Spleen (tissue), 11 donors: Measurements from ENCODE around the gene S100A13. TPM values are rescaled to one million over a fixed set of nuclear protein-coding genes. Genes with fewer than 3 reads are reported as not detected.

ENCODE experiments used
- DNase-seq: peaks from one replicate; pipeline ENCODE4 v3.0.0-alpha.2; 2020
- H3K27ac ChIP-seq, 8 donors: fragments of 200-600 bp; sonication (generic) in 7 of 8; 1 replicate in 4 of 8; 2 replicates in 4 of 8; pipeline versions ENCODE4 v1.5.0 to v1.8.0; 2016 to 2021; ENCODE audit warnings: inconsistent platforms in 4 of 8, mild to moderate bottlenecking in 4 of 8, moderate library complexity in 1 of 8
- H3K27me3 ChIP-seq, 7 donors: fragments of 200-600 bp; sonication (generic) in 6 of 7; replicated peaks in 1 of 7; 1 replicate in 4 of 7; 2 replicates in 3 of 7; pipeline versions ENCODE4 v1.5.0 to v1.8.0; 2016 to 2021; ENCODE audit warnings: inconsistent platforms in 3 of 7, mild to moderate bottlenecking in 1 of 7
- H3K36me3 ChIP-seq, 6 donors: fragments of 200-600 bp; sonication (generic) in 5 of 6; 1 replicate in 4 of 6; 2 replicates in 2 of 6; pipeline versions ENCODE4 v1.5.0 to v1.8.0; 2016 to 2021; ENCODE audit warnings: inconsistent platforms in 2 of 6
- H3K4me1 ChIP-seq, 6 donors: fragments of 200-600 bp; sonication (generic) in 5 of 6; 1 replicate in 3 of 6; 2 replicates in 3 of 6; pipeline versions ENCODE4 v1.5.0 to v1.8.0; 2016 to 2021; ENCODE audit warnings: inconsistent platforms in 3 of 6
- H3K4me3 ChIP-seq, 8 donors: fragments of 200-600 bp; sonication (generic) in 7 of 8; 1 replicate in 4 of 8; 2 replicates in 4 of 8; pipeline versions ENCODE4 v1.5.0 to v1.8.0; 2016 to 2021; ENCODE audit warnings: inconsistent platforms in 4 of 8, mild to moderate bottlenecking in 4 of 8, moderate library complexity in 2 of 8
- H3K9me3 ChIP-seq, 8 donors: fragments of 200-600 bp; sonication (generic) in 7 of 8; 1 replicate in 4 of 8; 2 replicates in 4 of 8; pipeline versions ENCODE4 v1.5.0 to v1.8.0; 2016 to 2021; ENCODE audit warnings: inconsistent platforms in 4 of 8
- POLR2A ChIP-seq, 3 donors: fragments of 450-650 bp; IDR thresholded peaks; one replicate each; pipeline ENCODE4 v1.5.1; 2017; ENCODE audit warnings: antibody characterized with exemption in 3 of 3, mild to moderate bottlenecking in 1 of 3
- POLR2AphosphoS5 ChIP-seq, 3 donors: sonication (generic); formaldehyde crosslinking; IDR thresholded peaks; one replicate each; pipeline ENCODE4 v1.5.1; 2017; ENCODE audit warnings: antibody characterized with exemption in 3 of 3
- WGBS, 5 donors: extraction: QIAGEN DNeasy Blood & Tissue Kit in 3 of 5; methylation state at CpG; one replicate each; pipeline versions ENCODE4 v1.1.5 to v1.1.7; 2013 to 2018; 5-methylcytosine and 5-hydroxymethylcytosine counted together
- intact Hi-C: fragments of 100-400 bp; cut with DNase I; formaldehyde crosslinking; loops from one replicate; pipeline ENCODE4 v1.15.0; 2023; ENCODE audit warnings: low total_unique reads
- polyA plus RNA-seq, 3 donors: library from polyadenylated mRNA; stranded (reverse); fragments of 200-250 nt; gene quantifications; one replicate each; pipeline ENCODE4 v1.2.1, GENCODE V29; 2013
- total RNA-seq, 7 donors: library from RNA; depleted of rRNA in 3 of 7; stranded (reverse); fragments of >200 nt in 3 of 7; fragmentation: NEBNext Ultra II Directional in 4 of 7; extraction: Animal tissue kit (Norgen Biotek cat#: 25700) in 4 of 7; gene quantifications; one replicate each; pipeline versions ENCODE4 v1.1.0 to v1.2.1, GENCODE V29; 2016 to 2021
- TF ChIP-seq, protein P1 (sequence below), 11 experiments: fragments of 200-600 bp in 7 of 11; fragments of 450-650 bp in 4 of 11; sonication (generic) in 4 of 11; IDR thresholded peaks in 8 of 11; conservative IDR thresholded peaks in 3 of 11; 1 replicate in 7 of 11; 2 replicates in 4 of 11; pipeline versions ENCODE4 v1.4.0 to v1.8.0; 2016 to 2021; ENCODE audit warnings: antibody characterized with exemption in 11 of 11, inconsistent platforms in 4 of 11, mild to moderate bottlenecking in 1 of 11
- donor health status: healthy with polysubstance abuse.
- donor health status: DM: no; HTN: no; CAD: no; lungs with moderate emphysema.
- donor health status: DM: no; HTN: no; CAD: no.
- donor health status: Bipolar disorder and iron deficiency.
- donor health status: healthy.
- donor health status: DM: no; HTN: no; CAD: no.
- donor health status: DM: yes; HTN: yes; CAD: no.

Gene S100A13
- total and polyA plus RNA-seq, 10 donors = 48.8 to 146 (median 75.5) TPM

DNA sequence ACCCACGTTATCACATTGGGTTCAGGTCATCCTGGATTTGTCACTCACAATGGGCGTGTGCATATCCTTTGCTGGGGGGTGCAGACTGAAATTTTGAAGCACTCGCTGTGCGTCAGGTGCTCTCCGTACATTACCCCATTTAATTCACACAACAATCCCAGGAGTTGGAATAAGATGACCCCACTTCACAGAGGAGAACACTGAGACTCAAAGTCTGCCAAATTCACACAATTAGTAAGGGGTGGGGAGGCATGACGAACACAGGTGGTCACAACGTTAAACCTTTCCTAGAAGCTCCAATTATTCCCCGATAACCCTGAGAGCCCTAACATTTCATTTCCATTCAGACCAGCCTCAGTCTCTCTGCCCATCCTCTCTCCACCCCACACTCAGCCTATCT lies 57.8 kb downstream of the S100A13 start:
- intact Hi-C loops = loop anchor here (5.0 to 10.0 kb wide), 2 partner anchors 37 to 215 kb away; partner anchors contain the start of gene S100A9
- 86 to 93% (median 90%) methylated on average over 8 of the region's 8 CpGs for WGBS, 5 donors
- peaks cover 32 to 73% (median 52%) of the 10 kb centered on the region in 6 donors for H3K4me1 ChIP-seq

More for the DNA sequence above, 57.8 kb downstream of the S100A13 start:
- TF ChIP-seq POLR2A (IDR thresholded peaks at IDR 0.05) = no peak
- no peak for TF ChIP-seq POLR2AphosphoS5 (IDR thresholded peaks at IDR 0.05)
- TF ChIP-seq, protein P1, sequence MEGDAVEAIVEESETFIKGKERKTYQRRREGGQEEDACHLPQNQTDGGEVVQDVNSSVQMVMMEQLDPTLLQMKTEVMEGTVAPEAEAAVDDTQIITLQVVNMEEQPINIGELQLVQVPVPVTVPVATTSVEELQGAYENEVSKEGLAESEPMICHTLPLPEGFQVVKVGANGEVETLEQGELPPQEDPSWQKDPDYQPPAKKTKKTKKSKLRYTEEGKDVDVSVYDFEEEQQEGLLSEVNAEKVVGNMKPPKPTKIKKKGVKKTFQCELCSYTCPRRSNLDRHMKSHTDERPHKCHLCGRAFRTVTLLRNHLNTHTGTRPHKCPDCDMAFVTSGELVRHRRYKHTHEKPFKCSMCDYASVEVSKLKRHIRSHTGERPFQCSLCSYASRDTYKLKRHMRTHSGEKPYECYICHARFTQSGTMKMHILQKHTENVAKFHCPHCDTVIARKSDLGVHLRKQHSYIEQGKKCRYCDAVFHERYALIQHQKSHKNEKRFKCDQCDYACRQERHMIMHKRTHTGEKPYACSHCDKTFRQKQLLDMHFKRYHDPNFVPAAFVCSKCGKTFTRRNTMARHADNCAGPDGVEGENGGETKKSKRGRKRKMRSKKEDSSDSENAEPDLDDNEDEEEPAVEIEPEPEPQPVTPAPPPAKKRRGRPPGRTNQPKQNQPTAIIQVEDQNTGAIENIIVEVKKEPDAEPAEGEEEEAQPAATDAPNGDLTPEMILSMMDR (IDR thresholded peaks at IDR 0.05 in 8 of 11, conservative IDR thresholded peaks at IDR 0.05 in 3 of 11) = no peak
- H3K4me3 ChIP-seq = no peak overlapping the region
- no peak overlapping the region for H3K27ac ChIP-seq
- no peak for DNase-seq
- H3K36me3 ChIP-seq = no peaks in the 10 kb centered on the region
- H3K9me3 ChIP-seq = no peaks in the 10 kb centered on the region
- H3K27me3 ChIP-seq = no peaks in the 10 kb centered on the region

Other genes with a start within 250 kb of the S100A13 start
- gene S100A8, start 236.4 kb downstream of the S100A13 start, total RNA-seq = 1,000 to 10,000 TPM in 6 of 7 donors, 100 to 1,000 TPM in 1; 983 to 7,676 (median 1,629) TPM
- 1,000 to 10,000 TPM in 2 of 3 donors, 100 to 1,000 TPM in 1; 756 to 2,335 (median 1,287) TPM for gene S100A8, start 236.4 kb downstream of the S100A13 start, polyA plus RNA-seq
- gene S100A7A, start 211.0 kb downstream of the S100A13 start, total RNA-seq = not detected
- gene S100A7A, start 211.0 kb downstream of the S100A13 start, polyA plus RNA-seq = not detected
- gene S100A7, start 166.9 kb downstream of the S100A13 start, total RNA-seq = not detected
- gene S100A7, start 166.9 kb downstream of the S100A13 start, polyA plus RNA-seq = not detected
- gene S100A6, start 91.5 kb downstream of the S100A13 start, total RNA-seq = 100 to 1,000 TPM; 121 to 403 (median 193) TPM
- 100 to 1,000 TPM; 578 to 779 (median 653) TPM for gene S100A6, start 91.5 kb downstream of the S100A13 start, polyA plus RNA-seq
- gene S100A5, start 86.6 kb downstream of the S100A13 start, total RNA-seq = 1 to 10 TPM in 1 of 7 donors, not detected in 6; 2.8 TPM
- under 1 TPM in 2 of 3 donors, not detected in 1; 0.32 to 0.46 TPM for gene S100A5, start 86.6 kb downstream of the S100A13 start, polyA plus RNA-seq
- gene S100A4, start 81.7 kb downstream of the S100A13 start, total RNA-seq = 100 to 1,000 TPM; 161 to 521 (median 309) TPM
- 100 to 1,000 TPM; 309 to 755 (median 572) TPM for gene S100A4, start 81.7 kb downstream of the S100A13 start, polyA plus RNA-seq
- gene S100A3, start 78.2 kb downstream of the S100A13 start, total RNA-seq = 1 to 10 TPM in 2 of 7 donors, under 1 TPM in 1, not detected in 4; 0.44 to 1.3 (median 1.0) TPM
- gene S100A3, start 78.2 kb downstream of the S100A13 start, polyA plus RNA-seq = 1 to 10 TPM; 1.1 to 2.6 (median 2.2) TPM
- gene S100A2, start 61.7 kb downstream of the S100A13 start, total RNA-seq = under 1 TPM in 2 of 7 donors, not detected in 5; 0.60 to 0.97 TPM
- 1 to 10 TPM in 2 of 3 donors, under 1 TPM in 1; 0.61 to 5.2 (median 2.8) TPM for gene S100A2, start 61.7 kb downstream of the S100A13 start, polyA plus RNA-seq
- gene S100A16, start 14.4 kb downstream of the S100A13 start, total RNA-seq = 100 to 1,000 TPM in 3 of 7 donors, 10 to 100 TPM in 4; 78.0 to 111 (median 97.0) TPM
- gene S100A16, start 14.4 kb downstream of the S100A13 start, polyA plus RNA-seq = 100 to 1,000 TPM in 1 of 3 donors, 10 to 100 TPM in 2; 52.0 to 101 (median 68.2) TPM
- gene S100A14, start 11.2 kb downstream of the S100A13 start, total RNA-seq = 1 to 10 TPM in 1 of 7 donors, under 1 TPM in 3, not detected in 3; 0.28 to 1.0 (median 0.75) TPM
- 1 to 10 TPM; 1.2 to 3.0 (median 2.0) TPM for gene S100A14, start 11.2 kb downstream of the S100A13 start, polyA plus RNA-seq
- 1 to 10 TPM in 1 of 7 donors, not detected in 6; 2.6 TPM for gene S100A1, start 929 bp upstream of the S100A13 start, total RNA-seq
- gene S100A1, start 929 bp upstream of the S100A13 start, polyA plus RNA-seq = 10 to 100 TPM in 1 of 3 donors, 1 to 10 TPM in 2; 1.7 to 39.7 (median 8.2) TPM
- 100 to 1,000 TPM in 2 of 7 donors, 10 to 100 TPM in 5; 70.7 to 108 (median 86.3) TPM for gene CHTOP, start 6.6 kb upstream of the S100A13 start, total RNA-seq
- 10 to 100 TPM; 58.1 to 84.1 (median 73.1) TPM for gene CHTOP, start 6.6 kb upstream of the S100A13 start, polyA plus RNA-seq
- 10 to 100 TPM; 26.3 to 60.7 (median 33.5) TPM for gene SNAPIN, start 31.2 kb upstream of the S100A13 start, total RNA-seq
- 10 to 100 TPM; 37.1 to 50.3 (median 44.9) TPM for gene SNAPIN, start 31.2 kb upstream of the S100A13 start, polyA plus RNA-seq
- gene ILF2, start 43.5 kb upstream of the S100A13 start, total RNA-seq = 100 to 1,000 TPM in 1 of 7 donors, 10 to 100 TPM in 6; 80.9 to 105 (median 85.0) TPM
- gene ILF2, start 43.5 kb upstream of the S100A13 start, polyA plus RNA-seq = 10 to 100 TPM; 54.9 to 90.3 (median 82.4) TPM
- gene NPR1, start 51.2 kb upstream of the S100A13 start, total RNA-seq = 1 to 10 TPM in 6 of 7 donors, under 1 TPM in 1; 0.83 to 5.1 (median 2.5) TPM
- gene NPR1, start 51.2 kb upstream of the S100A13 start, polyA plus RNA-seq = 1 to 10 TPM; 2.1 to 3.6 (median 3.4) TPM
- 10 to 100 TPM; 38.1 to 66.2 (median 49.0) TPM for gene INTS3, start 100.5 kb upstream of the S100A13 start, total RNA-seq
- 10 to 100 TPM; 24.7 to 51.9 (median 46.6) TPM for gene INTS3, start 100.5 kb upstream of the S100A13 start, polyA plus RNA-seq
- 10 to 100 TPM; 11.1 to 28.4 (median 20.0) TPM for gene SLC27A3, start 147.9 kb upstream of the S100A13 start, total RNA-seq
- 10 to 100 TPM; 23.4 to 54.5 (median 48.6) TPM for gene SLC27A3, start 147.9 kb upstream of the S100A13 start, polyA plus RNA-seq